GM13976 (cell line): ENCODE results near the gene CH25H.

Experiments used
- DNase-seq: peaks from one replicate; pipeline ENCODE4 v3.0.0; 2012; ENCODE audit warnings: low spot score
- CTCF ChIP-seq: IDR thresholded peaks from 2 replicates; pipeline ENCODE4 v1.5.1; 2012; ENCODE audit warnings: borderline replicate concordance, mild to moderate bottlenecking; ENCODE audit not compliant: insufficient read depth; ENCODE audit errors: extremely low read depth, missing control alignments, control extremely low read depth
- in situ Hi-C: fragments of 300-500 bp; cut with MboI; formaldehyde crosslinking; loops from one replicate; pipeline ENCODE4 v1.12.0; 2022; ENCODE audit warnings: low sequenced_read_pairs, mixed read lengths, inconsistent platforms; ENCODE audit not compliant: unreplicated experiment

CH25H gene

GRCh38 chr10:89241026-89241425, 33.9 kb upstream of the CH25H start:
- DNase-seq: no peak
- in situ Hi-C loops: no loop called here
- TF ChIP-seq CTCF: no peak

- no peak for TF ChIP-seq CTCF
- DNase-seq: no peak
- in situ Hi-C loops: no loop called here
Measured at GRCh38 chr10:89240519-89240918, 33.4 kb upstream of the CH25H start.

- in situ Hi-C loops: no loop called here
- TF ChIP-seq CTCF: no peak
- no peak for DNase-seq
Measured at GRCh38 chr10:89238956-89239644, 32.0 kb upstream of the CH25H start.

- no peak for TF ChIP-seq CTCF
- no peak for DNase-seq
- in situ Hi-C loops: no loop called here
Measured at GRCh38 chr10:89237849-89238248, 30.7 kb upstream of the CH25H start.

GRCh38 chr10:89236226-89236797, 29.2 kb upstream of the CH25H start:
- DNase-seq: no peak
- no peak for TF ChIP-seq CTCF
- in situ Hi-C loops: no loop called here

GRCh38 chr10:89235073-89235798, 28.1 kb upstream of the CH25H start:
- no peak for DNase-seq
- TF ChIP-seq CTCF: no peak

More at GRCh38 chr10:89235073-89235798, 28.1 kb upstream of the CH25H start:
- in situ Hi-C loops: no loop called here
